NK-92 (cell line): ENCODE data around the gene LRRC45.

Source experiments
- DNase-seq: peaks from one replicate; lab custom pipeline; 2025; ENCODE audit not compliant: unreplicated experiment; lab: John Stamatoyannopoulos, UW

Gene LRRC45

GRCh38 chr17:82050152-82050760, 27.2 kb downstream of the LRRC45 start:
- no peak for DNase-seq

GRCh38 chr17:82050761-82051641, 27.9 kb downstream of the LRRC45 start:
- no peak for DNase-seq

DNA sequence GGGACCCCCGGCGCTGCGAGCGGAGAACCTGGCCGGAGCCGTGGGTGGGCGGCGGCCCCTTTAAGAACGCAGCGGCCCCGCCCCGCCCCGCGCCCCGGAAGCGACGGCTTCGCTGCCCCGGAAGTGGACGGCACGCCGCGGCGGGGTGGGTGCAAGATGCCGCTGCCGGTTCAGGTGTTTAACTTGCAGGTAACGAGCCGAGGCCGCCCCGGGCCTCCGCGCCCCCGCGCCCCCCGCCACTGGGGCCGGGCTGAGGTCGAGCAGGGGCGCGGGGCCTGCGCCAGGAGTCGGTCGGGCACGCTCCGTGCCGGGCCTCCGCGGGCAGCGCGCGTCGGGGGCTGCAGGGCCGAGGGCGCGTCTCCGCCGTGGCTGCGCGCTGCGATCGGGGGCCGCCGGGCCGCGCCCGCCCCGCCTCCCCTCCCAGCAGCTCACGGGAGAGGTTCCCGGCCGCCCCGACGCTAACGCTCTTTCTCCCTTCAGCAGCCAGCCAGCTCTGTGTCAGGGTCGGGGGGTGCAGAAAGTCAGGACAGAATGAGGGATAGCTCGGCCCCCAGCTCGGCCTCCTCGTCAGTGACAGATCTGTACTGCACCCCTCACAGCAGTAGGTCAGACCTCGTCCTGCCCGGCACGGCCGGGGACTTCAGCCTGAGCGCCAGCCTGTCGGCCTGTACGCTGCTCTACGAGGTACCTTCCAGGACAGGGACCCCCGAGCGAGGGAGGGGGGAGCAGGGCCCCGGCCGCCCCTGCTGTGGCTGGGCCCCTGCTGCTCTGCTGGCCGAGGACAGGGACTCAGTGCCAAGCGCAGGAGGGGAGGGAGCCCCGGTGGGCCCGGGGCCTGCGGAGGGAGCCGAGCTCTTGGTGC, 28.9 kb downstream of the LRRC45 start, which contains the start of the genes GPS1 and RFNG:
Gene GPS1 (plus strand): TSS at position 123 of the 862 bp plus-strand sequence. CDS start 34 bp downstream, at position 157.
Gene RFNG (minus strand): TSS at position 36 of the 862 bp plus-strand sequence. CDS start 45 bp downstream, outside the sequence.
- DNase-seq: no peak

DNA sequence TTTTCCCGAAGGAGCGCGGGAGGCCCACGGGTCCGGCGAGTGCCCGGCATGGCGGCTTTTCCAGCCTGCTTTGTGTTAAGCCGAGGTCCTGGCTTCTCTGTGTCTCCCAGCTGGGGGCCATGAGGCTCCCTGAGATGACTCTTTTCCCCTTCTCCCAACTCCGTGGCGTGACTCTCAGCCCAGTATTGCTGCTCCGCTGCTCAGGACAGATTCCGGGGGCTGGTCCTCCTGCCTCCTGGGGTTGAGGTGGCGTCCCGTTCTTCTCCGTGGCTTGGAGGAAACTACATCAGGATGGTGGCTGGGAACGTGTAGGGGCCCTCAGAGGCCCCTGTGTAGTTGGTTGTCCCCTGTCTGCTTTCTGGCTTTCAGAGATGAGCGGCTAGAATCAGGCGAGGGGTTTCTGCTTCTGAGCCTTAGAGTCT, 29.5 kb downstream of the LRRC45 start:
- no peak for DNase-seq

DNA sequence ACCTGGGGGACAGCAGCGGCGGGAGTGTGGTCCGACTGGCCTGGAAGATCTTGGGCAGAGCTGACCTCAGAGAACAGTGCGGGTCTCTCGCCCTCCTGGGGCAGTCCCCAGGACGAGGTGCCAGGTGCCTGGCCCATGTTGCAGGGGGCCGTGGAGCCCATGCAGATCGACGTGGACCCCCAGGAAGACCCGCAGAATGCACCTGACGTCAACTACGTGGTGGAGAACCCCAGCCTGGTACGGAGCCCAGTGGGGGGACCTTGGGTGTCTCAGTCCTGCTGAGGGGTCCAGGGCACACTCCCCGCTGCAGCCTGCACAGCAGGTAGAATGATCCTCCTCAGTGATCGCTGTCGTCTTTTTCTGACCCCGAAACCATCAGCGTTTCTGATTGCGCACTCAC, 30.0 kb downstream of the LRRC45 start:
- DNase-seq: no peak

DNA sequence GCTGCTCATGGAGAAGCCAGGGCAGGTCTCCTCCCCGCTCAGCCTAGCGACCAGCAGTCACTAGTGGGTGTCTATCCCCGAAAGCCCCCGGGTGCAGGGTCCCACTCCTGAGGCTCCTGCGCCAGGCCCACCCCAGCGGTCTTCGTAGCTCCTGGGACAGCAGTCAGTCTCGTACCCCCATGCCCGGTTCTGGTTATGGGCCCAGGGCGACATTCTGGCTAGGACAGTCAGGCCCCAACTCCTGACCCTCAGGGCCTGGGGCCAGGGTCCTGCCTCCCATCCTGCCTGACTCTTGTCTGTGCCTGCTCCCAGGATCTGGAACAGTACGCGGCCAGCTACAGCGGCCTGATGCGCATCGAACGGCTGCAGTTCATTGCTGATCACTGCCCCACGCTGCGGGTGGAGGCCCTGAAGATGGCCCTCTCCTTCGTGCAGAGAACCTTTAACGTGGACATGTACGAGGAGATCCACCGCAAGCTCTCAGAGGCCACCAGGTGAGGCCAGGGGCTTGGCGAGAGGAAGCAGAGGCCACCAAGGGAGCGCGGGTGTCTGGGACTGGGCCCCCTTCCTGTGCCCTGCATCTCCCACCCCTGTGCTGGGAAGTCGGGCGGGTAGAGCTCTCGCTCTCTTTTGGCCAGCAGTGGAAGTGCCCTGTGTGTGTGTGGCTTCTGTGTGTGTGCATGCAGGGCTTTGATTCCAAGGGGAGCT, 30.6 kb downstream of the LRRC45 start:
- DNase-seq: no peak

DNA sequence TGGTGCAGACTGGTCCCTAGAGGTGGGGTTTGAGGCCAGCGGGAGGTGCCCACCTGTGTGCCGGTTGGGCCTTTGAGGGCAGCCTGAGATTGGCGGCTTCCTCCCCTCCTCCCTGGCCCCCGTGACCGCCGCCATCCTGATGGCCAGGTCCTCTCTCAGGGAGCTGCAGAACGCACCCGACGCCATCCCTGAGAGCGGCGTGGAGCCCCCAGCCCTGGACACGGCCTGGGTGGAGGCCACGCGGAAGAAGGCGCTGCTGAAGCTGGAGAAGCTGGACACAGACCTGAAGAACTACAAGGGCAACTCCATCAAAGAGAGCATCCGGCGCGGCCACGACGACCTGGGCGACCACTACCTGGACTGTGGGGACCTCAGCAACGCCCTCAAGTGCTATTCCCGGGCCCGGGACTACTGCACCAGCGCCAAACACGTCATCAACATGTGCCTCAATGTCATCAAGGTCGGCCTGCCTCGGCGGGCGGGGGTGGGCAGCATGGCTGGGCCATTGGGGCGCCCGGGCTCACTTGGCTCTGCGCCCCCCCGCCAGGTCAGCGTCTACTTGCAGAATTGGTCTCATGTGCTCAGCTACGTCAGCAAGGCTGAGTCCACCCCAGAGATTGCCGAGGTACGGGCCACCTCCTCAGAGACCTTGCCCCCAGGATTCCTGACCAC, 31.4 kb downstream of the LRRC45 start:
- DNase-seq: no peak

GRCh38 chr17:82055023-82055964, 32.2 kb downstream of the LRRC45 start:
- DNase-seq: no peak

DNA sequence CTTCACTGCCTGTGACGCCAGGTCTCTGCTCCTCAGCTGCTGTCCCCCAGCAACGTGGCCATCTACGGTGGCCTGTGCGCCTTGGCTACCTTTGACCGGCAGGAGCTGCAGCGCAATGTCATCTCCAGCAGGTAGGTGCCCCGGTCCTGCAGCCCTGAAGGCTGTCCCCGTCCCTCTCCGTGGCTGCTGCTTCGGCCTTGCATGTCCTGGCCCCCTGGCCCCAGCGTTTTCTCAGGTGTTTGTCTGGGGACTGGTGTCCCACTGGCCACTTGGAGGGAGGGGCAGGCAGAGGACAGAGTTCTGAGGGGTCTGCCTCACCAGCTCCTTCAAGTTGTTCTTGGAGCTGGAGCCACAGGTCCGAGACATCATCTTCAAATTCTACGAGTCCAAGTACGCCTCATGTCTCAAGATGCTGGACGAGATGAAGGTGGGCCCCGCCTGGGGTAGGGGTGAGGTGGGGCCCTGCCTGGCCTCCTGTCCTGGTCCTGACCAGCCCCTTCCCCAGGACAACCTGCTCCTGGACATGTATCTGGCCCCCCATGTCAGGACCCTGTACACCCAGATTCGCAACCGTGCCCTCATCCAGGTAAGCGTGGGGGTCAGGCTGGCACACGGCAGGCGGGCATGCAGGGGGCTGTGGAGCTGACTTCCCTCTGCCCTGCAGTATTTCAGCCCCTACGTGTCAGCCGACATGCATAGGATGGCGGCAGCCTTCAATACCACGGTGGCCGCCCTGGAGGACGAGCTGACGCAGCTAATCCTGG, 33.0 kb downstream of the LRRC45 start:
- no peak for DNase-seq

GRCh38 chr17:82056729-82057621, 33.9 kb downstream of the LRRC45 start:
- DNase-seq: no peak

DNA sequence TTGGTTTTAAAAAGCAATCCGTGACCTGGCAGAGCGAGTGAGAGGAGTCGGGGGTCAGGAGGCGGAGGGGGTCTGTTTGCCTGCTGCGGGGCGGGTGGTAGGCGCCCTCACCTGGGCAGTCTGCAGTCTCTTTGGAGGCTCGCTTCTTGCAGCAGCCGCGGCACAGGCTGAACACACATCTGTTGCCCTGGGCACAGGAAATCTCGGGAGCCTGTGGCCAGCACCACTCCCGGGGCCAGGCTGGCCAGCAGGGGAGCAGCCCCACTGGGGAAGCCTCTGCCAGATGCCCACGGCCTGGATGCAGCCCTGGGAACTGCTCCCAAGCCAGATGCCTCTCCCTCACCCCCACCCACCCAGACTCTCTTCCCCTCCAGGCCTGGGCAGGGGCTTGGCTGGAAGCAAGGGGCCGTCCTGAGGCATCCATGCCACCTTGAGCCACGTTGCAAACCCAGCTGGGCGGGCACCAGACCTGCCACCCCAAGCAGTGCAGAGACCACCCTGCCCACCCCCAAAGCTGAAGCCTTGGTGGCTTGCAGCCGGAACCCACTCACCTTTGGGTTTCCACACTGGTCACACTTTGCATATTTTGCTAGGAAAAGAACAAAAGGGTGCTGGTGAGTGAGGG, 35.2 kb downstream of the LRRC45 start:
- DNase-seq: no peak

DNA sequence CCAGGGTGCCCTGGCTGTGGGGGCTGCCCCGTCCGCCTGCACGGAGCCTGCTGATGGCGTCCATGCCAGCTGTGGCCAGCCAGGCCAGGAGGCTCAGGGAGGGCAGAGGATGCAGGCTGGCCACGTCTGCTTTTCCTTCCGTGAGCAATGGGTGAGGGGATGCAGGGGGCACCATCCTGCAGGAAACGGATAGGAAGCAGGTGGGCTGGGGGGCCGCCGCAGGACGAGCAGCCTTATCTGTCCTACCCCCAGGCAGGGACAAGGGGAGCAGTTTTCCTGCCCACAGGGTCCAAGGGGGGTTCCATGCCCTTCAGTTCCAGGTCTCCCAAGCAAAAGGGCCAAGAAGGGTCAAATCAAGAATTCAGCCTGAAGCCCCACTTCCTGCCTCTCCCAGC, 35.7 kb downstream of the LRRC45 start:
- no peak for DNase-seq

DNA sequence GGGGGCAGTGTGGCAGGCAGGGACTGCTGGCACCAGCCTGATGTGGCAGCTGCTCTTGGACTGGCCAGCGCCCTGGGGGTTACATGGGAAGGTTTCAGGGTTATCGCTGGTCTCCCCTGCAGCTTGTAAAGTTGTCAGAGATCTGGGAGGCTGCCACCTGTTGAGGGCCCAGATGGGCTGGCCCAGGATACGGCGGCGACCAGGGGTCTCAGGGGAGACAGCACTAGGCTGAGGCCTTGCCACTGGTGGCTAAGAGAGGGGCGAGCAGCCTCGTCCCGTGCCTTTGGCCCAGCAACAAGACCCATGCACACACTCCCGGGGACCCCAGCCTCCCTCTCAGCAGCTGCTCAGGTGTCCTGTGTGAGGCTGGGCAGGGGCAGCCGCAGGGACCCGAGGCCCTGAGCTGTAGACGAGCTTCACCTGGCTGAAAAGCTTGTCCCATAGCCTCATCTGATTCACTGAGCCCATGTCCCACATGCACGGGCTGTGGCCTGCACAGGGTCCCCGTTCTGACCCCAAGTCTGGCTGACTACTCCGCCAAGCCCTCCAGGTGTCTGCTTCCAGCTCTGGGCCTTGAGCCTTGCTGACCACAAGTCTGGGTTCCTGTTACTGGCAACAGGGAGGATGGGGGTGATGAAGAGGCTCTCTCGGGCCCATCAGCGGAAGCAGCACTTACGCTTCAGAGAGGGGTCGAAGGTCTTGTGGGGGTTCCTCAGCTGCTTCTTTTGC, 36.3 kb downstream of the LRRC45 start:
- DNase-seq: no peak

DNA sequence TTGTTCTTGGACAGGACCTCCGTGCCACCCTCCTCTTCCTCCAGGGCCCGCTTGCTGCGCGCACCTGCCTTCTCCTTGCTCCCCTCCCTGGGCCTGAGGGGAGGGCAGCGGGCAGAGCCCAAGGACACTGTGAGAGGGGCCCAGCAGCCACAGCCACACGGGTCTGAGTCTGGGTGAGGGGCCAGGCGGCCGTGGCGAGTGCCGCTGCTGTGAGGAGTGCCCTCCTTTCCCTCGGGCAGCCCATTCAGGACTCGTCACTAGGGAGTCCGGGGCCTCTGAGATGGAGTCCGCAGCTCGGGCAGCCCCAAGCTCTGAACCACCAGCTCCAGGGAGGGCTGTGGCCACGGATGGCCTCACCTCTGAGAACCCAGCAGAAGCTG, 36.9 kb downstream of the LRRC45 start:
- DNase-seq: no peak

GRCh38 chr17:82060614-82061013, 37.5 kb downstream of the LRRC45 start:
- no peak for DNase-seq
